Measurements from ENCODE around the gene N4BP2. TPM values are rescaled to one million over a fixed set of nuclear protein-coding genes. Genes with fewer than 3 reads are reported as not detected.

N4BP2 gene
- total RNA-seq, 1 experiment from 2014 or later: 8.5 TPM

GRCh38 chr4:40190019-40190418, 133.4 kb downstream of the N4BP2 start:
- intact Hi-C loops (cut with micrococcal nuclease; ENCODE audit: unreplicated experiment): no loop called here
- TF ChIP-seq REST (IDR thresholded peaks at IDR 0.05; ENCODE audit: insufficient read depth in 1 of 2, low read depth in 2 of 2, low read length in 1 of 2) (no peak), POLR2AphosphoS5 (IDR thresholded peaks at IDR 0.05; ENCODE audit: low read depth, low read length) (no peak), TCF7L2 (IDR thresholded peaks at IDR 0.05; ENCODE audit: low read depth, low read length) (no peak), CTCF (IDR thresholded peaks at IDR 0.05) (no peak), SIN3A (IDR thresholded peaks at IDR 0.05; ENCODE audit: borderline replicate concordance, insufficient read depth, low read depth, low read length) (no peak)
- H3K36me3 ChIP-seq (ENCODE audit: control insufficient read depth, insufficient read depth, low read length): no peaks in the 10 kb centered on the region
- ATAC-seq: no peak
- peak overlapping the region; percentile 89 for H3K27ac ChIP-seq (ENCODE audit: low read length)
- in situ Hi-C loops (cut with HindIII; ENCODE audit: low pct_unique_long_range_greater_than_20kb, low sequenced_read_pairs): no loop called here
- no peaks in the 10 kb centered on the region for H3K27me3 ChIP-seq (ENCODE audit: control insufficient read depth, insufficient read depth, low read length)
- no peaks in the 10 kb centered on the region for H3K9me3 ChIP-seq (ENCODE audit: control insufficient read depth, insufficient read depth, low read depth, low read length)
- no peak for DNase-seq (ENCODE audit: low read depth, low spot score)
- no peak overlapping the region; a peak in 1 of 4 replicates for H3K4me3 ChIP-seq (ENCODE audit: low read depth in 2 of 2, low read length in 2 of 2)
- POLR2A ChIA-PET: no interaction called here
- H3K4me1 ChIP-seq (ENCODE audit: control insufficient read depth, insufficient read depth, low read length): peaks cover 51% of the 10 kb centered on the region
- no TSS peak for BruUV-seq (replicated peaks)
- CTCF ChIA-PET: no interaction called here

GRCh38 chr4:40190465-40190864, 133.8 kb downstream of the N4BP2 start:
- in situ Hi-C loops (cut with HindIII; ENCODE audit: low pct_unique_long_range_greater_than_20kb, low sequenced_read_pairs): no loop called here
- ChIA-PET POLR2A (interaction anchor here (0.7 kb wide), 1 partner anchor 41 kb away, joined by 14 read pairs; no protein-coding TSS in a partner anchor), CTCF (no interaction called here)
- Histone ChIP-seq H3K4me3 (ENCODE audit: low read depth in 2 of 2, low read length in 2 of 2) (peak overlapping the region in 1 of 2 experiments; percentile 37; a peak in 2 of 4 replicates), H3K27me3 (ENCODE audit: control insufficient read depth, insufficient read depth, low read length) (no peaks in the 10 kb centered on the region), H3K9me3 (ENCODE audit: control insufficient read depth, insufficient read depth, low read depth, low read length) (no peaks in the 10 kb centered on the region), H3K36me3 (ENCODE audit: control insufficient read depth, insufficient read depth, low read length) (no peaks in the 10 kb centered on the region), H3K27ac (ENCODE audit: low read length) (peak overlapping the region; percentile 89), H3K4me1 (ENCODE audit: control insufficient read depth, insufficient read depth, low read length) (peaks cover 51% of the 10 kb centered on the region)
- intact Hi-C loops (cut with micrococcal nuclease; ENCODE audit: unreplicated experiment): no loop called here
- BruUV-seq (replicated peaks): no TSS peak
- no peak for TF ChIP-seq CTCF (IDR thresholded peaks at IDR 0.05)
- TF ChIP-seq SIN3A (IDR thresholded peaks at IDR 0.05; ENCODE audit: borderline replicate concordance, insufficient read depth, low read depth, low read length): no peak
- TF ChIP-seq POLR2AphosphoS5 (IDR thresholded peaks at IDR 0.05; ENCODE audit: low read depth, low read length): no peak
- no peak for TF ChIP-seq REST (IDR thresholded peaks at IDR 0.05; ENCODE audit: insufficient read depth in 1 of 2, low read depth in 2 of 2, low read length in 1 of 2)
- TF ChIP-seq TCF7L2 (IDR thresholded peaks at IDR 0.05; ENCODE audit: low read depth, low read length): no peak
- DNase-seq (ENCODE audit: low read depth, low spot score): no peak
- peak; percentile 17; the same call in 1 of the 2 replicates for ATAC-seq
